Small intestine (tissue), 7 donors: ENCODE results near the gene CCDC91. TPM values are rescaled to one million over a fixed set of nuclear protein-coding genes. Genes with fewer than 3 reads are reported as not detected.

Source experiments
- DNase-seq, 2 donors: peaks; one replicate each; pipeline versions ENCODE4 v3.0.0 to v3.0.0-alpha.2; 2013
- FAIRE-seq: peaks from 2 replicates; lab custom pipeline; 2012; peaks lifted over from hg19 to GRCh38; lab: Jason Lieb, UNC
- H3K27ac ChIP-seq, 3 donors: one replicate each; pipeline ENCODE4 v1.5.1; 2013; ENCODE audit warnings: low read length in 2 of 3, mild to moderate bottlenecking in 2 of 3, control low read depth in 1 of 3, inconsistent platforms in 1 of 3, low read depth in 1 of 3, moderate library complexity in 1 of 3
- H3K27me3 ChIP-seq, 3 donors: one replicate each; pipeline ENCODE4 v1.6.1; 2013; ENCODE audit warnings: low read length in 3 of 3, inconsistent platforms in 1 of 3; ENCODE audit not compliant: control insufficient read depth in 3 of 3, insufficient read depth in 3 of 3
- H3K36me3 ChIP-seq, 3 donors: one replicate each; pipeline ENCODE4 v1.6.1; 2013; ENCODE audit warnings: low read length in 3 of 3, inconsistent platforms in 1 of 3, low read depth in 1 of 3, mild to moderate bottlenecking in 1 of 3, moderate library complexity in 1 of 3; ENCODE audit not compliant: control insufficient read depth in 3 of 3, insufficient read depth in 2 of 3
- H3K4me1 ChIP-seq, 3 donors: one replicate each; pipeline ENCODE4 v1.6.1; 2013; ENCODE audit warnings: low read length in 2 of 3, inconsistent platforms in 1 of 3, low read depth in 1 of 3, mild to moderate bottlenecking in 1 of 3, moderate library complexity in 1 of 3; ENCODE audit not compliant: control insufficient read depth in 3 of 3, insufficient read depth in 2 of 3
- H3K4me3 ChIP-seq, 3 donors: one replicate each; pipeline ENCODE4 v1.5.1; 2013; ENCODE audit warnings: low read length in 3 of 3, control low read depth in 1 of 3, inconsistent platforms in 1 of 3, low read depth in 1 of 3, mild to moderate bottlenecking in 1 of 3, moderate library complexity in 1 of 3
- H3K9me3 ChIP-seq, 2 donors: one replicate each; pipeline ENCODE4 v1.6.1; 2013; ENCODE audit warnings: low read depth in 1 of 2, low read length in 1 of 2; ENCODE audit not compliant: control insufficient read depth in 2 of 2, insufficient read depth in 1 of 2
- WGBS, 3 donors: extraction: QIAGEN DNeasy Blood & Tissue Kit; methylation state at CpG; one replicate each; pipeline ENCODE4 v1.1.7; 2013; 5-methylcytosine and 5-hydroxymethylcytosine counted together
- polyA plus RNA-seq, 4 donors: library from polyadenylated mRNA; stranded (reverse) in 3 of 4; unstranded in 1 of 4; fragments of 200-250 nt in 3 of 4; fragments of 120-200 nt in 1 of 4; gene quantifications; one replicate each; pipeline versions ENCODE4 v1.2.1 to v1.2.3, GENCODE V29; 2013
- donor health status: healthy with polysubstance abuse.
- donor health status: control.
- donor health status: control.
- donor health status: Bipolar disorder and iron deficiency.
- donor health status: healthy.

Gene CCDC91
- polyA plus RNA-seq, 4 donors, result 12.5 to 20.2 (median 13.3) TPM

DNA sequence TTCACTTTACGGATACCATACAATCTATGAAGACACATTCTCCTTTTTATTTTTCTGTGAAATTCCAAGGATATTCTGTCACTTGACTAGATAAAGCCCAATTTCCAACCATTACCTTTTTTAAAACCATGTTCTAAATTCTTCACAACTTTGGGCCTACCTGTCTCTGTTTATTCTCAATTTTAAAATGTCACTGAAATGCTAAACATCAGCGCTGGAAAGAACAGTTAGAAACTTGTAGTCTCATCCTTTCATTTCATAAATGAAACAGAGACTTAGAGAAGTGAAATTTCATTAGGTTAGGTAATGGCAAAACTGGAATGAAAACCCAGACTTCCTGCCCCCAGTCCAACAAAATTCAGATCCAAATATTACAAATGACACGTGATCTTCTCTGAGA is 396.2 kb downstream of the CCDC91 start:
- H3K4me1 ChIP-seq, result no peaks in the 10 kb centered on the region
- DNase-seq (no peak), FAIRE-seq (no peak)
- no peak overlapping the region for H3K27ac ChIP-seq
- H3K36me3 ChIP-seq, result no peaks in the 10 kb centered on the region
- H3K4me3 ChIP-seq, result no peak overlapping the region
- H3K27me3 ChIP-seq, result no peaks in the 10 kb centered on the region
- WGBS, 3 donors, result 69 to 81% (median 71%) methylated on average over 3 of the region's 3 CpGs
- peaks cover 0 to 3% of the 10 kb centered on the region in 2 donors for H3K9me3 ChIP-seq

DNA sequence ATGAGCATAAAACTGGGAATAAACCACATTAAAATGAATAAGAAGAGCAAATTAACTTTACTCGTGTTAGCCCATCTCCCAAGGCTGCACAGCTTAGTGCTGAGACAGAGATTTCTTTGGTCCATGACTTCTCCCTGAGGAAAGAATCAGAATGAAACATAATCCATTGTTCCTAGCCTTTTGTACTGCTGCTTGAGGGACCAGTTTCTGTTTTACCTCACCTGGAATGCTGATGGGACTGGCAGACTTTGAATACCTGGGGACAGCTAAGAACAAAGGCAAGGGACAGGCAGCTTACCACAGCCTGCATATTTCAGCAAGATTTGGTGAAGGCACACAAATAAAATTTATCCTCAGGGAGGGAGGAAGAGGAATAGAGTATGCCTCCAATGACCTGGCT is 401.6 kb downstream of the CCDC91 start:
- FAIRE-seq (no peak), DNase-seq (no peak)
- Histone ChIP-seq H3K27ac (no peak overlapping the region), H3K36me3 (no peaks in the 10 kb centered on the region), H3K9me3 (peaks cover 0 to 7% of the 10 kb centered on the region in 2 donors), H3K4me3 (no peak overlapping the region), H3K27me3 (no peaks in the 10 kb centered on the region), H3K4me1 (no peaks in the 10 kb centered on the region)
- WGBS, 3 donors, result 91 to 96% (median 93%) methylated on average over 1 of the region's 1 CpG

Other genes starting within 250 kb of the CCDC91 start
- gene PTHLH, start 217.7 kb upstream of the CCDC91 start, polyA plus RNA-seq, result under 1 TPM in 3 of 4 donors, not detected in 1; 0.15 to 0.55 (median 0.54) TPM